PC-3 (cell line): Measurements from ENCODE around the gene HDHD5. TPM values are rescaled to one million over a fixed set of nuclear protein-coding genes. Genes with fewer than 3 reads are reported as not detected.

Experiments
- ATAC-seq: fragments of 200-7000 bp; cut with Tn5 transposase; 2 replicates; pipeline ENCODE4 v1.9.1; 2020; ENCODE audit warnings: mild to moderate bottlenecking, moderate library complexity
- BruUV-seq: library from RNA; stranded (reverse); fragments of 400-500 nt; replicated peaks from 2 replicates; lab custom pipeline; 2021; lab: Mats Ljungman, UMichigan
- CTCF ChIA-PET: fragments of 300-600 bp; sonication (Branson Sonifier 250); formaldehyde crosslinking; loops from one replicate; lab custom pipeline; 2022; ENCODE audit warnings: antibody characterized with exemption; lab: Charles Lee
- POLR2A ChIA-PET: fragments of 300-600 bp; sonication (Branson Sonifier 250); formaldehyde crosslinking; loops from one replicate; lab custom pipeline; 2022; ENCODE audit warnings: antibody characterized with exemption; ENCODE audit not compliant: unreplicated experiment; lab: Charles Lee
- DNase-seq: peaks from one replicate; pipeline ENCODE4 v3.0.0-alpha.2; 2015
- H2AFZ ChIP-seq: fragments of 300-600 bp; sonication (generic); 2 replicates; pipeline ENCODE4 v1.6.0; 2016; ENCODE audit warnings: antibody characterized with exemption, low read length
- H3F3A ChIP-seq: fragments of 300-600 bp; sonication (generic); one replicate; pipeline ENCODE4 v1.6.0; 2017; ENCODE audit warnings: antibody characterized with exemption, low read length, control low read depth, mild to moderate bottlenecking; ENCODE audit not compliant: unreplicated experiment
- H3K27ac ChIP-seq: fragments of 300-600 bp; sonication (generic); 2 replicates; pipeline ENCODE4 v1.5.1; 2016; ENCODE audit warnings: mild to moderate bottlenecking, low read length
- H3K27me3 ChIP-seq: fragments of 300-600 bp; sonication (generic); 2 replicates; pipeline ENCODE4 v1.6.1; 2016; ENCODE audit warnings: low read length, mixed read lengths
- H3K36me3 ChIP-seq: fragments of 300-600 bp; sonication (generic); 2 replicates; pipeline ENCODE4 v1.6.1; 2016; ENCODE audit warnings: low read depth, mixed run types, low read length, mixed read lengths
- H3K4me1 ChIP-seq: fragments of 300-600 bp; sonication (generic); 2 replicates; pipeline ENCODE4 v1.5.1; 2016; ENCODE audit warnings: low read length; ENCODE audit not compliant: insufficient read depth
- H3K4me2 ChIP-seq: fragments of 300-600 bp; sonication (generic); 2 replicates; pipeline ENCODE4 v1.6.0; 2016; ENCODE audit warnings: low read length
- H3K4me3 ChIP-seq: fragments of 300-600 bp; sonication (generic); 2 replicates; pipeline ENCODE4 v1.5.1; 2016; ENCODE audit warnings: mild to moderate bottlenecking, low read length, mixed read lengths
- H3K79me2 ChIP-seq: fragments of 300-600 bp; sonication (generic); 2 replicates; pipeline ENCODE4 v1.6.1; 2017; ENCODE audit warnings: low read length, mixed read lengths
- H3K9ac ChIP-seq: fragments of 300-600 bp; sonication (generic); 2 replicates; pipeline ENCODE4 v1.6.0; 2016; ENCODE audit warnings: mild to moderate bottlenecking, low read length
- H3K9me2 ChIP-seq: fragments of 300-600 bp; sonication (generic); replicated peaks from 2 replicates; pipeline ENCODE4 v1.6.1; 2016; ENCODE audit warnings: mixed run types, low read length, mixed read lengths
- H3K9me3 ChIP-seq: fragments of 300-600 bp; sonication (generic); 2 replicates; pipeline ENCODE4 v1.6.1; 2016; ENCODE audit warnings: low read length, mixed read lengths
- H4K20me1 ChIP-seq: fragments of 300-600 bp; sonication (generic); 2 replicates; pipeline ENCODE4 v1.6.1; 2016; ENCODE audit warnings: low read length, mixed read lengths
- EZH2 ChIP-seq: fragments of 300-600 bp; sonication (generic); IDR thresholded peaks from one replicate; pipeline ENCODE4 v1.6.1; 2017; ENCODE audit warnings: antibody characterized with exemption, mild to moderate bottlenecking, low read length; ENCODE audit not compliant: unreplicated experiment
- EZH2phosphoT487 ChIP-seq: fragments of 300-600 bp; sonication (generic); IDR thresholded peaks from 2 replicates; pipeline ENCODE4 v1.6.1; 2018; ENCODE audit warnings: mild to moderate bottlenecking, antibody characterized with exemption, low read length, borderline replicate concordance
- intact Hi-C: fragments of 100-400 bp; cut with micrococcal nuclease; formaldehyde crosslinking; loops from 2 replicates; pipeline ENCODE4 v1.9.0; 2023
- total RNA-seq: library from RNA; depleted of rRNA; stranded (reverse); fragments of >200 nt; gene quantifications from 2 replicates; pipeline ENCODE4 v1.2.3, GENCODE V29; 2014
- TF ChIP-seq, protein P1 (sequence below): fragments of 300-600 bp; sonication (generic); conservative IDR thresholded peaks from 2 replicates; pipeline ENCODE4 v1.5.1; 2017; ENCODE audit warnings: antibody characterized with exemption, low read depth, mild to moderate bottlenecking, low read length

The HDHD5 gene
- total RNA-seq, 1 experiment from 2014 or later: 57.3 TPM

DNA sequence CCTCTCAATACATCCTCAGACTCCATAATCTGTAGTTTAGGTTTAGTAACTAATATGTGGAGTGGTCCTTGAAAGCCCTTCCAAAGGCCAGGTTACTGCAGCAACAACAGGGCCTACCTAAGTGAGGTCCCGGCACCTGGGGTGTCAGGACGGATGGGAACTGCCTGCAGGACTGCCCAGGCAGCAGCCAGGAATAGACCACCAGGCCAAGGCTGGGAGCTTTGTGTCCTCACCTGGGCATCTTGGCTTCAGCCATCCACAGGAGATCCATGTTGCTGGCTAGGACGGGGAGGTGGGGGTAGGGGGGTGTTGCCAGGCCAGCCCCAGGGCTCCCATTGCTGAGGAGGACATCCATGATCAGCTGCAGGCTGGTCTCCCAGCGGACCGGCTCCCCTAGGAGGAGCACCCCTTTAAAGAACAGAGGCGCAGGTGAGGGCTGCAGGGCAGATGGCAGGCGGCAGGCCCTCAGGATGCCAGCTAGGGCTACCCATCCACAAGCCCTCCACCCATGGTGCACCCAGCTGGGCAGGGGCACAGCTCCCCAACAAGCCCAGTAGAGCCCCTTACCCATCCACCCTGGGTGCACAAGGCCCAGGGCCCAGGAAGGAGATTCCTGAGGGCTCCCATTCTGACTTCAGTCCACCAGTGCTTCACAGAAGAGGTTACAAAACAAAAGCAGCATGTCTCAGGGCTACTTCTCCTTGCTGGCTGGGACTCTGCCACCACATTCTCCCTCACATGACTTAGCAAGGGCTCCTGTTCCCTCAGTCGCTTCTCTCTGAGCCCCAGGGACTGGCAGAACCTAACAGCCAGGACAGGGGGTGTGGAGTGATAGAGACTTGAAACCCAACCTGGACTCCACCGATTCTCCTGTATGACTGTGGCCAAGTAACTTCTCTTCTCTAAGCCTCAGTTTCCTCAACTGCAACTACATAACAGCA, 18.0 kb downstream of the HDHD5 start:
- no peak for DNase-seq
- BruUV-seq: no TSS peak
- Histone ChIP-seq H3F3A (no peaks in the 10 kb centered on the region), H4K20me1 (no peaks in the 10 kb centered on the region), H3K4me2 (no peak overlapping the region), H3K9me3 (no peaks in the 10 kb centered on the region), H3K4me3 (no peak overlapping the region), H3K79me2 (no peaks in the 10 kb centered on the region), H3K4me1 (no peaks in the 10 kb centered on the region), H3K9me2 (no peaks in the 10 kb centered on the region), H3K36me3 (peaks cover 3% of the 10 kb centered on the region; the same call in 1 of the 2 replicates), H3K27ac (no peak overlapping the region), H3K27me3 (no peaks in the 10 kb centered on the region), H3K9ac (no peak overlapping the region), H2AFZ (no peak overlapping the region)
- TF ChIP-seq EZH2phosphoT487 (no peak), EZH2 (no peak)
- TF ChIP-seq, protein P1, sequence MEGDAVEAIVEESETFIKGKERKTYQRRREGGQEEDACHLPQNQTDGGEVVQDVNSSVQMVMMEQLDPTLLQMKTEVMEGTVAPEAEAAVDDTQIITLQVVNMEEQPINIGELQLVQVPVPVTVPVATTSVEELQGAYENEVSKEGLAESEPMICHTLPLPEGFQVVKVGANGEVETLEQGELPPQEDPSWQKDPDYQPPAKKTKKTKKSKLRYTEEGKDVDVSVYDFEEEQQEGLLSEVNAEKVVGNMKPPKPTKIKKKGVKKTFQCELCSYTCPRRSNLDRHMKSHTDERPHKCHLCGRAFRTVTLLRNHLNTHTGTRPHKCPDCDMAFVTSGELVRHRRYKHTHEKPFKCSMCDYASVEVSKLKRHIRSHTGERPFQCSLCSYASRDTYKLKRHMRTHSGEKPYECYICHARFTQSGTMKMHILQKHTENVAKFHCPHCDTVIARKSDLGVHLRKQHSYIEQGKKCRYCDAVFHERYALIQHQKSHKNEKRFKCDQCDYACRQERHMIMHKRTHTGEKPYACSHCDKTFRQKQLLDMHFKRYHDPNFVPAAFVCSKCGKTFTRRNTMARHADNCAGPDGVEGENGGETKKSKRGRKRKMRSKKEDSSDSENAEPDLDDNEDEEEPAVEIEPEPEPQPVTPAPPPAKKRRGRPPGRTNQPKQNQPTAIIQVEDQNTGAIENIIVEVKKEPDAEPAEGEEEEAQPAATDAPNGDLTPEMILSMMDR: no peak
- no peak for ATAC-seq
- POLR2A ChIA-PET: interaction anchor here (0.7 kb wide), 1 partner anchor 24 kb away, joined by 3 read pairs; no protein-coding TSS in a partner anchor
- intact Hi-C loops: no loop called here
- CTCF ChIA-PET: no interaction called here

- ATAC-seq (no peak), DNase-seq (no peak)
- no peaks in the 10 kb centered on the region for H3K4me1 ChIP-seq
- no peaks in the 10 kb centered on the region for H3K79me2 ChIP-seq
- ChIA-PET POLR2A (interaction anchor here (0.7 kb wide), 1 partner anchor 23 kb away, joined by 3 read pairs; no protein-coding TSS in a partner anchor), CTCF (no interaction called here)
- H2AFZ ChIP-seq: no peak overlapping the region
- intact Hi-C loops: no loop called here
- no peaks in the 10 kb centered on the region for H3K27me3 ChIP-seq
- H3K4me3 ChIP-seq: no peak overlapping the region
- H3K9ac ChIP-seq: no peak overlapping the region
- H3K36me3 ChIP-seq: peaks cover 3% of the 10 kb centered on the region; the same call in 1 of the 2 replicates
- H3K4me2 ChIP-seq: no peak overlapping the region
- no peak overlapping the region for H3K27ac ChIP-seq
- TF ChIP-seq EZH2: no peak
- TF ChIP-seq EZH2phosphoT487: no peak
- TF ChIP-seq, protein P1: no peak
- H4K20me1 ChIP-seq: no peaks in the 10 kb centered on the region
- no peaks in the 10 kb centered on the region for H3K9me3 ChIP-seq
- no peaks in the 10 kb centered on the region for H3K9me2 ChIP-seq
- no TSS peak for BruUV-seq
- no peaks in the 10 kb centered on the region for H3F3A ChIP-seq
Observed at GRCh38 chr22:17140022-17140421, 19.1 kb downstream of the HDHD5 start.

DNA sequence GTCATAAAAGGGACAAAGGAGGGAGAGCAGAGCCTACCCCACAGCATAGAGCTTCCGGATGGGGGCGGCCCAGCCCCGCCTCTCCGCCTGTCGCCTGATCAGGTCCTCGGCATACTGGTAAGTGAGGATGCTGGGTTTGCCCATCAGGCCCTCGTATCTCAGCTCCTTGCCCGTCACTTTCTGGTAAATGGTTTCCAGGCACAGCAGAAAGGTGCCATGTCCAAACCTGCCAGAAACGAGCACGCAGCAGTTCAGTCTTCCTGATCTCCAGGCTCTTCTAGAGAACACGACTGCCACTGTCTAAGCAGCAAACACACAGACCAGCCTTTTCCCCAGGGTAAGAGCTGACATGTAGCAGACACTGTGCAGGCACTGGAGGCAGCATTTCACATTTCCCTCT, 20.6 kb downstream of the HDHD5 start:
- Histone ChIP-seq H3K4me3 (no peak overlapping the region), H3K4me1 (no peaks in the 10 kb centered on the region), H3F3A (no peaks in the 10 kb centered on the region), H2AFZ (no peak overlapping the region), H3K79me2 (no peaks in the 10 kb centered on the region), H3K36me3 (no peaks in the 10 kb centered on the region; the same call in 1 of the 2 replicates), H3K27me3 (no peaks in the 10 kb centered on the region), H3K4me2 (no peak overlapping the region), H3K9ac (no peak overlapping the region), H3K9me3 (no peaks in the 10 kb centered on the region), H3K9me2 (no peaks in the 10 kb centered on the region), H3K27ac (no peak overlapping the region), H4K20me1 (no peaks in the 10 kb centered on the region)
- CTCF ChIA-PET: no interaction called here
- DNase-seq (no peak), ATAC-seq (no peak)
- no TSS peak for BruUV-seq
- POLR2A ChIA-PET: no interaction called here
- TF ChIP-seq, protein P1: no peak
- TF ChIP-seq EZH2phosphoT487 (no peak), EZH2 (no peak)
- intact Hi-C loops: no loop called here
